Measurements from ENCODE around the gene PIGBOS1. TPM values are rescaled to one million over a fixed set of nuclear protein-coding genes. Genes with fewer than 3 reads are reported as not detected.

Gene PIGBOS1
- total and polyA plus RNA-seq, 2 donors from 2014 or later, result 15.9 to 21.0 TPM

- Histone ChIP-seq H3K4me1 (ENCODE audit: control insufficient read depth in 2 of 3, insufficient read depth in 2 of 3, low read depth in 1 of 3, low read length in 3 of 3) (no peaks in the 10 kb centered on the region), H3K27ac (ENCODE audit: low read depth in 2 of 2, low read length in 2 of 2) (no peak overlapping the region), H3K9ac (ENCODE audit: low read length in 3 of 3) (no peak overlapping the region), H3K27me3 (ENCODE audit: control insufficient read depth, insufficient read depth, low read length) (no peaks in the 10 kb centered on the region), H3K36me3 (ENCODE audit: control insufficient read depth in 2 of 3, insufficient read depth in 3 of 3, low read length in 3 of 3) (peaks cover 0 to 4% (median 0%) of the 10 kb centered on the region in 3 donors), H3K4me3 (ENCODE audit: low read length in 3 of 3) (no peak overlapping the region), H3K9me3 (ENCODE audit: control insufficient read depth in 2 of 3, insufficient read depth in 1 of 3, low read length in 3 of 3) (no peaks in the 10 kb centered on the region)
- intact Hi-C loops (cut with DNase I), result no loop called here
- TF ChIP-seq CTCF (IDR thresholded peaks at IDR 0.05; ENCODE audit: borderline replicate concordance, extremely low read depth, insufficient read depth), result no peak
- DNase-seq, result no peak
- no peak for FAIRE-seq
Observed at GRCh38 chr15:55356985-55357585, 38.2 kb upstream of the PIGBOS1 start.

GRCh38 chr15:55353025-55353424 lies 34.1 kb upstream of the PIGBOS1 start:
- no peak overlapping the region for H3K4me3 ChIP-seq (ENCODE audit: low read length in 3 of 3)
- no peak for TF ChIP-seq CTCF (IDR thresholded peaks at IDR 0.05; ENCODE audit: borderline replicate concordance, extremely low read depth, insufficient read depth)
- no peaks in the 10 kb centered on the region for H3K36me3 ChIP-seq (ENCODE audit: control insufficient read depth in 2 of 3, insufficient read depth in 3 of 3, low read length in 3 of 3)
- intact Hi-C loops (cut with DNase I), result no loop called here
- H3K27ac ChIP-seq (ENCODE audit: low read depth in 2 of 2, low read length in 2 of 2), result no peak overlapping the region
- no peak for FAIRE-seq
- no peaks in the 10 kb centered on the region for H3K27me3 ChIP-seq (ENCODE audit: control insufficient read depth, insufficient read depth, low read length)
- H3K9ac ChIP-seq (ENCODE audit: low read length in 3 of 3), result no peak overlapping the region
- no peaks in the 10 kb centered on the region for H3K4me1 ChIP-seq (ENCODE audit: control insufficient read depth in 2 of 3, insufficient read depth in 2 of 3, low read depth in 1 of 3, low read length in 3 of 3)
- DNase-seq, result no peak
- H3K9me3 ChIP-seq (ENCODE audit: control insufficient read depth in 2 of 3, insufficient read depth in 1 of 3, low read length in 3 of 3), result no peaks in the 10 kb centered on the region

- Histone ChIP-seq H3K36me3 (ENCODE audit: control insufficient read depth in 2 of 3, insufficient read depth in 3 of 3, low read length in 3 of 3) (peaks cover 0 to 4% (median 0%) of the 10 kb centered on the region in 3 donors), H3K4me3 (ENCODE audit: low read length in 3 of 3) (no peak overlapping the region), H3K27me3 (ENCODE audit: control insufficient read depth, insufficient read depth, low read length) (no peaks in the 10 kb centered on the region), H3K9ac (ENCODE audit: low read length in 3 of 3) (no peak overlapping the region), H3K4me1 (ENCODE audit: control insufficient read depth in 2 of 3, insufficient read depth in 2 of 3, low read depth in 1 of 3, low read length in 3 of 3) (peaks cover 0 to 1% (median under 1%) of the 10 kb centered on the region in 3 donors), H3K27ac (ENCODE audit: low read depth in 2 of 2, low read length in 2 of 2) (no peak overlapping the region), H3K9me3 (ENCODE audit: control insufficient read depth in 2 of 3, insufficient read depth in 1 of 3, low read length in 3 of 3) (no peaks in the 10 kb centered on the region)
- TF ChIP-seq CTCF (IDR thresholded peaks at IDR 0.05; ENCODE audit: borderline replicate concordance, extremely low read depth, insufficient read depth), result no peak
- DNase-seq (no peak), FAIRE-seq (no peak)
- intact Hi-C loops (cut with DNase I), result no loop called here
Observed at GRCh38 chr15:55349282-55349681, 30.4 kb upstream of the PIGBOS1 start.

Data from kidney (tissue), 14 donors.